OCI-LY7 (cell line): ENCODE data around the gene KCNQ1. TPM values are rescaled to one million over a fixed set of nuclear protein-coding genes. Genes with fewer than 3 reads are reported as not detected.

Experiments used
- BruUV-seq: library from RNA; stranded (reverse); fragments of 400-500 nt; replicated peaks from 2 replicates; lab custom pipeline; 2021; lab: Mats Ljungman, UMichigan
- CTCF ChIA-PET: fragments of 300-600 bp; sonication (Branson Sonifier 250); formaldehyde crosslinking; loops from one replicate; lab custom pipeline; 2022; ENCODE audit warnings: antibody characterized with exemption; ENCODE audit not compliant: unreplicated experiment; lab: Charles Lee
- POLR2A ChIA-PET: fragments of 300-600 bp; sonication (Branson Sonifier 250); formaldehyde crosslinking; loops from one replicate; lab custom pipeline; 2022; ENCODE audit warnings: antibody characterized with exemption; lab: Charles Lee
- DNase-seq: peaks from one replicate; pipeline ENCODE4 v3.0.0-alpha.2; 2015; ENCODE audit warnings: low spot score
- H2AFZ ChIP-seq: fragments of 200-600 bp; sonication (generic), shearing (Covaris generic); 2 replicates; pipeline ENCODE4 v1.6.1; 2014; ENCODE audit warnings: mild to moderate bottlenecking, antibody characterized with exemption, low read length, moderate library complexity
- H3K27ac ChIP-seq: fragments of 200-600 bp; sonication (generic); 2 replicates; pipeline ENCODE4 v1.5.1; 2014; ENCODE audit warnings: mixed run types, low read depth, mild to moderate bottlenecking, moderate library complexity, low read length, inconsistent platforms; ENCODE audit not compliant: poor library complexity, severe bottlenecking
- H3K36me3 ChIP-seq: fragments of 200-600 bp; sonication (generic); 2 replicates; pipeline ENCODE4 v1.6.1; 2014; ENCODE audit warnings: mild to moderate bottlenecking, antibody characterized with exemption, low read length, moderate library complexity, mixed read lengths; ENCODE audit not compliant: insufficient read depth
- H3K4me1 ChIP-seq: fragments of 200-600 bp; sonication (generic); 2 replicates; pipeline ENCODE4 v1.5.1; 2014; ENCODE audit warnings: mild to moderate bottlenecking, low read length; ENCODE audit not compliant: insufficient read depth, poor library complexity, severe bottlenecking
- H3K4me2 ChIP-seq: fragments of 200-600 bp; sonication (generic); 2 replicates; pipeline ENCODE4 v1.6.1; 2014; ENCODE audit warnings: mild to moderate bottlenecking, low read length
- H3K4me3 ChIP-seq: fragments of 200-600 bp; sonication (generic); 2 replicates; pipeline ENCODE4 v1.5.1; 2014; ENCODE audit warnings: mild to moderate bottlenecking, low read depth, low read length; ENCODE audit not compliant: poor library complexity, severe bottlenecking
- H3K79me2 ChIP-seq: fragments of 200-600 bp; sonication (generic); 2 replicates; pipeline ENCODE4 v1.6.1; 2016; ENCODE audit warnings: low read depth, mild to moderate bottlenecking, low read length, moderate library complexity, mixed read lengths; ENCODE audit not compliant: insufficient read depth
- H3K9me2 ChIP-seq: fragments of 200-600 bp; sonication (generic); 2 replicates; pipeline ENCODE4 v1.6.1; 2016; ENCODE audit warnings: mild to moderate bottlenecking, low read length, mixed read lengths; ENCODE audit not compliant: insufficient read depth
- H3K9me3 ChIP-seq: fragments of 200-600 bp; sonication (generic); 2 replicates; pipeline ENCODE4 v1.6.1; 2014; ENCODE audit warnings: mild to moderate bottlenecking, mixed run types, low read length, mixed read lengths
- H4K20me1 ChIP-seq: fragments of 200-600 bp; sonication (generic); 2 replicates; pipeline ENCODE4 v1.6.1; 2014; ENCODE audit warnings: mild to moderate bottlenecking, antibody characterized with exemption, low read length, moderate library complexity, mixed read lengths; ENCODE audit not compliant: insufficient read depth
- CTCF ChIP-seq: fragments of 200-600 bp; sonication (generic); conservative IDR thresholded peaks from 2 replicates; pipeline ENCODE4 v1.5.1; 2014; ENCODE audit warnings: mild to moderate bottlenecking, antibody characterized with exemption, low read length, moderate library complexity, mixed read lengths
- EZH2phosphoT487 ChIP-seq: fragments of 200-600 bp; sonication (generic); IDR thresholded peaks from 2 replicates; pipeline ENCODE4 v1.6.1; 2018; ENCODE audit warnings: low read depth, borderline replicate concordance, mild to moderate bottlenecking, mixed run types, antibody characterized with exemption, low read length, moderate library complexity, mixed read lengths
- intact Hi-C: fragments of 100-400 bp; cut with micrococcal nuclease; formaldehyde crosslinking; loops from one replicate; pipeline ENCODE4 v1.10.0; 2022; ENCODE audit not compliant: unreplicated experiment
- total RNA-seq, 2 experiments: library from RNA; depleted of rRNA in 1 of 2; stranded (reverse); fragments of >200 nt in 1 of 2; shearing (Covaris generic) in 1 of 2; gene quantifications; 2 replicates each; pipeline ENCODE4 v1.2.3, GENCODE V29; 2014 to 2022

Gene KCNQ1
- total RNA-seq, 2 experiments from 2014 or later: 0.22 to 1.3 TPM

GRCh38 chr11:2830030-2830812 lies 385.4 kb downstream of the KCNQ1 start:
- Histone ChIP-seq H3K9me2 (no peaks in the 10 kb centered on the region), H3K79me2 (no peaks in the 10 kb centered on the region), H3K4me2 (no peak overlapping the region), H3K27ac (no peak overlapping the region), H3K36me3 (no peaks in the 10 kb centered on the region), H3K4me3 (no peak overlapping the region), H4K20me1 (no peaks in the 10 kb centered on the region), H3K4me1 (no peaks in the 10 kb centered on the region), H2AFZ (no peak overlapping the region), H3K9me3 (no peaks in the 10 kb centered on the region; the same call in 1 of the 2 replicates)
- intact Hi-C loops: no loop called here
- no TSS peak for BruUV-seq
- POLR2A ChIA-PET: no interaction called here
- CTCF ChIA-PET: no interaction called here
- DNase-seq: no peak
- TF ChIP-seq EZH2phosphoT487: no peak
- TF ChIP-seq CTCF: no peak

GRCh38 chr11:2830886-2831285 lies 386.1 kb downstream of the KCNQ1 start:
- Histone ChIP-seq H2AFZ (no peak overlapping the region), H3K4me1 (no peaks in the 10 kb centered on the region), H3K4me3 (no peak overlapping the region), H3K79me2 (no peaks in the 10 kb centered on the region), H3K27ac (no peak overlapping the region), H3K36me3 (no peaks in the 10 kb centered on the region), H3K9me3 (no peaks in the 10 kb centered on the region; the same call in 1 of the 2 replicates), H3K4me2 (no peak overlapping the region), H4K20me1 (no peaks in the 10 kb centered on the region), H3K9me2 (no peaks in the 10 kb centered on the region)
- TF ChIP-seq CTCF (no peak), EZH2phosphoT487 (no peak)
- POLR2A ChIA-PET: no interaction called here
- no TSS peak for BruUV-seq
- no peak for DNase-seq
- intact Hi-C loops: no loop called here
- CTCF ChIA-PET: no interaction called here

- Histone ChIP-seq H3K27ac (no peak overlapping the region), H3K36me3 (no peaks in the 10 kb centered on the region), H3K9me2 (no peaks in the 10 kb centered on the region), H3K4me2 (no peak overlapping the region), H3K9me3 (no peaks in the 10 kb centered on the region; the same call in 1 of the 2 replicates), H3K4me1 (no peaks in the 10 kb centered on the region), H3K4me3 (no peak overlapping the region), H3K79me2 (no peaks in the 10 kb centered on the region), H4K20me1 (no peaks in the 10 kb centered on the region), H2AFZ (no peak overlapping the region)
- intact Hi-C loops: no loop called here
- CTCF ChIA-PET: no interaction called here
- TF ChIP-seq EZH2phosphoT487 (no peak), CTCF (no peak)
- DNase-seq: no peak
- BruUV-seq: no TSS peak
- POLR2A ChIA-PET: no interaction called here
Measured at GRCh38 chr11:2831781-2832532, 387.1 kb downstream of the KCNQ1 start.
